HG03060 (cell line): ENCODE data around the gene ANKRD34A.
A peak's percentile ranks its signal among the peaks of the same experiment; 100 is the strongest.

Experiments used
- ATAC-seq: cut with Tn5 transposase; IDR thresholded peaks from one replicate; pipeline ENCODE4 v1.9.1; 2021; ENCODE audit warnings: low read depth, moderate number of reproducible peaks; ENCODE audit not compliant: unreplicated experiment

ANKRD34A gene

DNA sequence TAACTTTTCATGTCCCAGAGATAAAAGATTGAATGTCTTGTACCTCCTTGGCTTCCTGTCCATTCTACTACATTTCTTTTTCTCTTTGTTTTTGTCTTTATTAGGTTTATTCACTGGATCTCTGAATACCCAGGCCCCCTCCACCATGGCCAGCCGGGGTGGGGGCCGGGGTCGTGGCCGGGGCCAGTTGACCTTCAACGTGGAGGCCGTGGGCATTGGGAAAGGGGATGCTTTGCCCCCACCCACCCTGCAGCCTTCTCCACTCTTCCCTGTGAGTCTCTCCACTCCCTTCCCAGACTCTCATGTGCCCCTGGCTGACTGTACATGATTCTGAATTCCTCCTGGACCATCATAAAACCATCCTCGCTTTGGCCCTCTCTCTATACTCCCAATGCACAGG is 10.3 kb upstream of the ANKRD34A start:
- no peak for ATAC-seq

DNA sequence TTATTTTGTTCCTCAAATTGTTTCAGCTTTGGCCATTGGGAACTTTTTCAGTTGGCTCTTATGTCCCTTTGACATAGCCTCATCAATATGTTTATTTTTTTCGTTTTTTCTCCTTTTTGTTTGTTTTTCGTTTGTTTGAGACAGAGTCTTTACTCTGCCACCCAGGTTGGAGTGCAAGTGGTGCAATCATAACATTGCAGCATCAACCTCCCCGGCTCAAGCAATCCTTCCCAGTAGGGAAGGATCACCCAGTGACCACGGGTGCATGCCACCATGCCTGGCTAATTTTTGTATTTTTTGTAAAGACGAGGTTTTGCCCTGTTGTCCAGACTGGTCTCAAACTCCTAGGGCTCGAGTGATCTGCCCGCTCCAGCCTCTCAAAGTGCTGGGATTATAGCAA is 8.2 kb upstream of the ANKRD34A start:
- no peak for ATAC-seq

- no peak for ATAC-seq
These were observed 2.9 kb upstream of the ANKRD34A start for GRCh38 chr1:145967288-145967687.

DNA sequence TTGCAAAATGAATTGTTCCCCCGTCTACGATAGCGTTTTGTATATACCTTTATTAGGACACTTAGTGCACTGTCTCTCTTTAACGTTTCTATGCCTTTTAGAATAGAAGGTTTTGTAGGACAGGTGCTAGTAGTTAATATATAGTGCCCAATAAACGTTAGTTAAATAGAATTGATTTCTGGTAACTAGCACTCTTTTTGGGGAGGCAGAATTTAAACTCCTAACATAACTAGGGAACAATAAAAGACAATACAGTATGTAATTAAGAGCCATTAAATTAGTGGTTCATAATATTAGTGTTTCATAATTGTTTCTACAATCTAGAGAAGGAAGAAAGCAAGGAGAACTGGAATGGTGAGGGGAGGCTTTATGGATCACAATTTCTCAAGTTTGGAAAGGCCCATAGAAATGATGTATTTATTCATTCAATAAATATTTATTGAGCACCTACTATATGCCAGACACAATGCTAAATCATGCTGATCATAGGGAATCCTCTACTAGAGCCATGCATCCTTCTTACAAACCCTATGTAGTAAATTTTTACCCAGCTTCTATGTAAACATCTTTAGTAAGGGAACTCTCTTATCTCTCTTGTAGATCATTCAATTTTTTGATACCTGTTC is 857 bp upstream of the ANKRD34A start:
- ATAC-seq, result no peak

GRCh38 chr1:145963265-145964019 is 933 bp downstream of the ANKRD34A start:
- no peak for ATAC-seq

DNA sequence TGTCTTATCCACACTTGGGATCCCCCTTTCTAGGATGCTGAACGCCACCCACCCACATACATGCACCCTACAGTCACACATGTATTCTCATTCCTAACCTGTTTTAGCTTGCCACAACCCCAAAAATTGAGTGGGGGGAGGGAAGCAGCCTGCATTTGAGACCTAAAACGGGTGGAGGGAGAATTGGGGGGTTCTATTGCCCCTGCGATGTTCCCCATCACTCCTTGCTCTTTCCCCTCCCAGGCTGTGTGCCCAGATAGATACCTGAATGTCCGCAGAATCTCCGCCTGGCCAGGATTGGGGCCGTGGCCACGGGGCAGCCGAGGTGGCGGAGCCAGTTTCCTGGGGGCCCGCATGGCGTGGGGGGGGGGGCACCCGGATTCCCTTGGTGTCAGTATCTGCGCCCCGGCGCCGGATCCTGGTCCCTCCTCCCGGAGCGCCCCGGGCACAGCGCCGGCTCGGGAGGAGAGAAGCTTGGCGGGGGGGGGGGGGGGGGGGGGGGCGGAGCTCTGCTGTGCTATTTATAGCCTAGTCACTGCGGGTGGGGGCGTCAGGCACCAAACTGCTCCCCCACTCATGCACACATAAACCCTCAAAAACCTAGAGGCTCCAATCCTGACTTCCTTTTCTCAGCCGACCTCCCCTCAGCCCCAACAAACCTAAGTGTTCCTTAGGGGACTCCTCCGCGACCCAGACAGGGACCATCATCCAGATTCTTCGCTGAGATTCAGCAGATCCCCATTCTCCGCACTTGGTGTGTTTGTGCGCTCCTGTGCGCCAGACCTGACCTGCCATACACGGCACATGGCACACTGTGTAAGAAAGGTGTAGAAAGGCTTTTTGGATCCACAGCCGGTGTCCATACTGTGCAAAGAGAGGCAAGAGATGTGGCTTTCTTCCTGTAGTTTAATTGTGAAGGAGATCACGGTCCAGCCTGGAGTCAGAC is 1.9 kb downstream of the ANKRD34A start:
- ATAC-seq, result no peak

DNA sequence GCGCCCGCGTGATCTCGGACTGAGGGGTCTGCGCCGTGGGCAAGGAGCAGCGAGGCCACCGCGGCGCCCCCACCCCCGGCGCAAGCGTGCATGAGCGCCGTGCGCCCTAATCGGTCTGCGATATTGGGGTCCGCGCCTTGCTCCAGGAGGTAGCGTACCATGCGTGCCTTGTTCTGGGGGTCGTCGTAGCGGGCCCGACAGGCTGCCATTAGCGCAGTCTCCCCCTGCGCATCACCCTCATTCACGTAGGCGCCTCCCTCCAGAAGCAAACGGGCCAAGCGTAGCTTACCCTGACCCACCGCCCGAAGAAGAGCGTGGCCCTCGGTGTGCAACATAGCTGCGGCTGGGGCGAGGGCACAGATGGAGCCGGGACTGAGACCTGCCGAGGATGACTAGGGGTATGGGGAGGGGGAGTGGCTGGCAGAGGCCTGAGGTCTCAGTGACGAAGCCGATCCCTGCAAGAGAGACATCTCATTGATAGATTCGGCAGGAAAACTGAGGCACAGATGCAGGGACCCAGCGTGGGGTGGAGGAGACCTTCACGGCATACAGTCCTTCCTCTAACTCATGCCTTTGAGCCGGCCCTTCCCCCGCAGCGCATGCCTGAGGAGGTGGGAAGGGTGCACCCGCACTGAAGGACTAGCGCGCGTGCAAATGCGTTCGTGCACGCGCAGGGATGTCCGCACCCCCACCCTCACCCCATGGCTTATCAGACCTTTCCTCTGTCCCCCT is 2.8 kb downstream of the ANKRD34A start:
- ATAC-seq, result no peak

DNA sequence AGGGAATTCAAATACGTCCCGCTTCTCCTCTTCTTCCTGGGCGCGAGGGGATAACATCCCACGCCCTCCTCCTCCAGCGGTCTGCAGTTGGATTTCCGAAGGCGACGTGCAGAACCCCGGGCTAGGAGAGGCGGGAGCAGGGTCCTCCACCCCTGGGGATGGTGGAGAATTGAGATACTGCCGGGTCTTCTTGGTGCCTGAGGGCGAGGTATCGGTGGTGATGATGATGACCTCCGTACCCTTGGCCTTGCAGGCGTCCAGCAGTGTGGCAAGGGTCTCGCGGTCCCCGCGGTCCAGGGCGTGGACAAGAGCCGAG is 3.3 kb downstream of the ANKRD34A start:
- no peak for ATAC-seq

DNA sequence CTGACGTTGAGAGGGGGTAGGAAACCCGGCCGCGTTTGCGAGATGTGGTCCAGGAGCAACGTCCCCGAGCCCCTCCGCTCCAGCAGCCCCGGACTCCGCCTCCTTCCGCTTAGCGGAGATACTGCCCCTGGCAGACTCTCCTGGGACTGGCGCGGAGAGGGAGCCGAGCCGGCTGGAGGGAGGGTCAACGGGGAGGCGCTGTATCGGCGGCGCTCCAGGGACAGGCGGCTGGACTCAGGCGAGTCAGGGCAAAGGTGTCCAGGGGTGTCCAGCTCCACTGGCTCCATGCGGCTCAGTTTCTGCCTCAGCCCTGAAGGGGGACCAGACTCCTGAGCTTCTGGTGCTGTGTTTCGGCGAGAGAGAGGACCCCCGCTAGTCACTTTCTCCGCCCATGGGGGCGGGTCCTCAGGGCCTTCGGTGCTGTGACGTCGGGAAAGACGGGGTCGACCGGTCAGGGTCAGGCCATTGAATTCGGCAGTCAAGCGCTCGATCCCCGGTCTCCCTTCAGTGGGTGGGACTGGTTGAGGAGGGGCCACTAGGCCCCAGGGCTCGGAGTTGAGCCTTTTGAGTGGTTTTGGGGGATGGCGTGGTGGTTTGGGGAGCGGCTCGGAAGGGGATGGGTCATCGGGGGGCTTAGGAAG is 3.8 kb downstream of the ANKRD34A start:
- no peak for ATAC-seq

DNA sequence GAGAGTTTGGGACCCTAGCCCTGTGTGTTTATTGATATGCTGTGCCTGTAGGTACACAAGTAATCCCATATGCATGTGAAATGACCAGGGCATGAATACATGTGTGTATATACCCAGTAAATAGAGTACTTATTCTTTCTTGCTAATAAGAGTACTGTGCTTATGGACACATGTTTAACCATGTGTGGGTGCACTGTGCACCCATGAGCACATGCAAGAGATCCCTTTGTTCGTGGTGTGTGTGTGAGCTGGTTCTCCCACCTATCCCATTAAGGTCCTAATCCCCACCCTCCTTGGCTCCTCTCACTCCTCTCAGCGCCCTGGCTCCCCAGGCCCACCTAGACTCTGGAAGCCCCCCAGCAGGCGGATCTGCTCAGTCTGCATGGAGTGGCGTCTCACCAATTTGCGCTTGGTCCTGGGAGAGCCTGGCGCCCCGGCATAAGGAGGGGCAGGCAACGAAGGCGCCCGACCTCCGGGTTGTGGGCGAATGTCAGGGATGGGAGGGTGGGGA is 4.4 kb downstream of the ANKRD34A start:
- no peak for ATAC-seq

- ATAC-seq, result no peak
These were observed 5.0 kb downstream of the ANKRD34A start for GRCh38 chr1:145959333-145959732.

- no peak for ATAC-seq
These were observed 5.6 kb downstream of the ANKRD34A start for GRCh38 chr1:145958734-145959133.

DNA sequence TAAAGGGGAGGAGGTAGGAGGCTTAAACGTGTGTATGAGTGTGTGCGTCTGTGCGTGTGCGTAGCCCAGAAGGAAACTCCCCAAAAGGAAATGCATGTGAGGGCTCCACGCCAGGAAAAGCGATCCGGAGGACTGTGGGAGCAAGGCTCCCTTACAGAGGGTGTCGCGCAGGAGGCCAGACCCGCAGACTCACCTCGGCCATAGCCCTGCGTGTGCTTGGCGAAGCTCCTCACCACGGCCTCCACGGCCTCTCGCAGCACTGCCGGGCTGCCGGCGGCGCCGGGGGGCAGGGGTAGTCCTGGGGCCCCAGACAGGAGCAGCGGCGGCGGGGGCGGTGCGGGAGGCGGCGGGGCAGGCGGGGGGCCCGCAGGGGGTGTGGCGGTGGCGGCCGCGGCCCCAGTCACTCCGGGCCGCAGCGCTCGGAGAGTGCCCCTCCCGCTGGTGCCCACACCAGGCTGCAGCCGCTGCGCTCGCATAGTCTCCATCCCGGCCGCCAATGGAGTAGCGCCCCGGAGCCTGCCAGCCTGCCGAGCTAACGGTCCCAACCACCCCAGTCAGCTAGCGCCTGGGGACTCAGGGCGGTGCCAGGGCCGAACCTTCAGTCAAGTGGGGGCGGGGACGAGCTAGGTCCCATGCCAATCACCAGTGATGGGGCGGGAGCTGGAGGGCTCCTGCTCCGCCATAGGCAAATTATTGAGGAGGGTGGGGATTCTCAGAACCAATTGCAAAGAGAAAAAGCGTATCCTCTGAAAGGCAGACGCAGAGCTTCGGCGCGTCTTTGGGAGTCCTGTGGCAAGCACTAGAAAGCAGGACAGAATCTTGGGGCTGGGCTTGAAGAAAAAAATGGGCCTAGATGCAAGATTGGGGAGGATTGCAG is 6.7 kb downstream of the ANKRD34A start, which contains the start of gene LIX1L:
TSS of gene LIX1L (minus strand) at position 575 of the 877 bp plus-strand sequence. CDS start at position 485, 90 bp downstream.
- ATAC-seq, result peak; percentile 86

DNA sequence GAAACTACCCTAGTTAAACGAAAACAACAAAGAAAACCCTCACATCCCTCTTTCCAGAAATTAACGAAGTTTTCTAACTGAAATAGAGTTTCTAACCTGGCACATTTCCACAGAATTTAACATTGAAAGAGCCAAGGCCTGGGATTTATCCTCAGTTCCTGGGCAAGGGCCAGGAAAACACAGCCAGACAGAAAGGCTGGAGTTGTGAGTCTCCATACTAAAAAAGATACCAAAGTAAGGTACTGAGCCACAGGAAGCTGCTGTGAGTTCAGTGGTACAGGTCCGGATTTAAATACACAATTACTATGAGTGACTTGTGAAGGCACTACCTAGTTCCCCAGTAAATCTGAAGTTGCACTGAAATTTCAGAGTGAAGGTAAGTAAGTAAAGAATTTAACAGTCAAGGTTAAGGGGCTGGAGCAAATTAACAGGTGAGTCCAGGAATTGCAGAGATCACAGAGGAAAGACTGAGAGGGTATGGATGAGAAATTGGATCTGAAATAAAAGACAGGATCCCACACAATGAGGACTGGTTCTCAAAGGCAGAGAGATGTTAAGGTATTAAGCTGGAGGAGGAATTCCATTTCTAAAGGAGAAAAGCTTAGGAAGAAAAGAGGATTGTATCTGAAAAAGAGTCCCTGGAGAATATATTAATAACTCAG is 7.5 kb downstream of the ANKRD34A start:
- no peak for ATAC-seq

GRCh38 chr1:145956361-145956760 is 8.0 kb downstream of the ANKRD34A start:
- ATAC-seq, result no peak

DNA sequence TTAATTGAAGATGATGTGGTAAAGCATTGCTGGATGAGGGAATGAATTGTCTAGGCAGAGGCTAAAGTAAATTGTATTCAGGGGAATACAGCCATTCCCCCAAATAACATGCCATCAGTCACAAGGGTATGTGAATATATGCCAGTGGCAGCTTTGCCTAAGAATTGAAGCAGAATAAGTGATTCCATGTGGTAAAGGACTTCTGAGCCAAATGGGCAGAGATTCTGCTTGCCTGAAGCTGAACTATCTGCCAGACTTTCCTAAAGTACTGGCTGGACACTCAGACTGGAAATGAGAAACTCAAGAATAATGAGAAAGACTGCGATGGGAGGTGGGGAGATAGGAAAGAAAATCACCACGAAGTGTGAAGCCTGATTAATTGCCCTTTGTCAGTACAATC is 8.9 kb downstream of the ANKRD34A start:
- no peak for ATAC-seq

DNA sequence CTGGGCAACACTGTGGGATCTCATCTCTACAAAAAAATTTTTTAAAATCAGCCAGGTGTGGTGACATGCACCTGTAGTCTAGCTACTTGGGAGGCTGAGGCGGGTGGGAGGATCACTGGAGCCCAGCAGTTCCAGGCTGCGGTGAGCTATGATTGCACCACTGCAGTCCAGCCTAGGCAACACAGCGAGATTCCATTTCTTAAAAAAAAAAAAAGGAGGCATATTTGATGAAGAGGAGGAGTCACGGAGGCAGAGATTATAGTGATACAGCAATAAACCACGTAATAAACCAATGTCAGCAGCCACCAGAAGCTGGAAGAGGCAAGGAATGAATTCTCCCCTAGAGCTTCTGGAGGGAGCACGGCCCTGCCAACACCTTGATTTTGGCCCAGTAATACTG is 10.5 kb downstream of the ANKRD34A start:
- no peak for ATAC-seq

DNA sequence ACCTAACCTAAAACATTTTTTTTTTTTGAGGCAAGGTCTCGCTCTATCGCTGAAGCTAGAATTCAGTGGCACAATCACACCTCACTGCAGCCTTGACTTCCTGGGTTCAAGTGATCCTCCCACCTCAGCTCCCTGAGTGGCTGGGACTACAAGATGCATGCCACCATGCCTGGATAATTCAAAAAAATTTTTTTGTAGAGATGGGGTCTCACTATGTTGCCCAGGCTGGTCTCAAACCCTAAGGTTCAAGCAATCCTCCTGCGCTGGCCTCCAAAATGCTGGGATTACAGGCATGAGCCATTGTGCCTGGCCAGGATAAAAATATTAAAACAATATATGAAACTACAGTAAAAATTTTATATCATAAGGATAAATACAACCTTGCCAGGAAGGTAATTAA is 11.5 kb downstream of the ANKRD34A start:
- ATAC-seq, result no peak
